GM06990 (cell line): Measurements from ENCODE around the gene ACTR1A.

Experiments used
- DNase-seq: peaks from one replicate; pipeline ENCODE4 v3.0.0-alpha.2; 2011; ENCODE audit not compliant: insufficient read length; ENCODE audit errors: extremely low read depth
- H3K27me3 ChIP-seq: replicated peaks from 2 replicates; pipeline ENCODE4 v1.6.0; 2011; ENCODE audit warnings: low read length; ENCODE audit not compliant: control insufficient read depth, insufficient read depth
- H3K36me3 ChIP-seq: 2 replicates; pipeline ENCODE4 v1.5.1; 2011; ENCODE audit warnings: low read length; ENCODE audit not compliant: control insufficient read depth, insufficient read depth
- H3K4me3 ChIP-seq: replicated peaks from 2 replicates; pipeline ENCODE4 v1.5.1; 2011; ENCODE audit warnings: low read depth, mild to moderate bottlenecking, control low read depth, low read length
- TF ChIP-seq, protein P1 (sequence below): IDR thresholded peaks from 2 replicates; pipeline ENCODE4 v1.5.1; 2011; ENCODE audit warnings: low read length, control low read depth, mild to moderate bottlenecking, inconsistent platforms; ENCODE audit not compliant: insufficient read depth, poor library complexity, severe bottlenecking

The ACTR1A gene

DNA sequence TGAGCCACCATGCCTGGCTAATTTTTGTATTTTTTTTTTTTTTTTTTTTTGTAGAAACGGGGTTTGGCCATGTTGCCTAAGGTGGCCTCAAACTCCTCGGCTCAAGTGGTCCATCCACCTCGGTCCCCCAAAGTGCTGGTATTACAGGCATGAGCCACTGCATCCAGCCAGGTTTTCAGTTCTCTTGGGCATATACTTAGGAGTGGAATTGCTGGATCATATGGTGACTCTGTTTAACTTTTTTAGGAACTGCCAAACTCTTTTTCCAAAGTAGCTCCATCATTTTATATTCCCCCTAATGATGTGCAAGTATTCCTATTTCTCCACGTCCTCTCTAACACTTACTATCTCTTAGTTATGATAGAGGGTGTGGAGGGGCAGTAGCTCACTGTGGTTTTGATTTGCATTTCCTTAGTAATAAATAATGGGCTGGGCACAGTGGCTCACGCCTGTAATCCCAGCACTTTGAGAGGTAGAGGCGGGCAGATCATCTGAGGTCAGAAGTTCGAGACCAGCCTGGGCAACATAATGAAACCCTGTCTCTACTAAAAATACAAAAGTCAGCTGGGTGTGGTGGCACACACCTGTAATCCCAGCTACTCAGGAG, 42.9 kb upstream of the ACTR1A start:
- DNase-seq = no peak
- TF ChIP-seq, protein P1, sequence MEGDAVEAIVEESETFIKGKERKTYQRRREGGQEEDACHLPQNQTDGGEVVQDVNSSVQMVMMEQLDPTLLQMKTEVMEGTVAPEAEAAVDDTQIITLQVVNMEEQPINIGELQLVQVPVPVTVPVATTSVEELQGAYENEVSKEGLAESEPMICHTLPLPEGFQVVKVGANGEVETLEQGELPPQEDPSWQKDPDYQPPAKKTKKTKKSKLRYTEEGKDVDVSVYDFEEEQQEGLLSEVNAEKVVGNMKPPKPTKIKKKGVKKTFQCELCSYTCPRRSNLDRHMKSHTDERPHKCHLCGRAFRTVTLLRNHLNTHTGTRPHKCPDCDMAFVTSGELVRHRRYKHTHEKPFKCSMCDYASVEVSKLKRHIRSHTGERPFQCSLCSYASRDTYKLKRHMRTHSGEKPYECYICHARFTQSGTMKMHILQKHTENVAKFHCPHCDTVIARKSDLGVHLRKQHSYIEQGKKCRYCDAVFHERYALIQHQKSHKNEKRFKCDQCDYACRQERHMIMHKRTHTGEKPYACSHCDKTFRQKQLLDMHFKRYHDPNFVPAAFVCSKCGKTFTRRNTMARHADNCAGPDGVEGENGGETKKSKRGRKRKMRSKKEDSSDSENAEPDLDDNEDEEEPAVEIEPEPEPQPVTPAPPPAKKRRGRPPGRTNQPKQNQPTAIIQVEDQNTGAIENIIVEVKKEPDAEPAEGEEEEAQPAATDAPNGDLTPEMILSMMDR = no peak
- Histone ChIP-seq H3K4me3 (no peak overlapping the region), H3K36me3 (no peaks in the 10 kb centered on the region; the same call in 1 of the 2 replicates), H3K27me3 (no peaks in the 10 kb centered on the region)

DNA sequence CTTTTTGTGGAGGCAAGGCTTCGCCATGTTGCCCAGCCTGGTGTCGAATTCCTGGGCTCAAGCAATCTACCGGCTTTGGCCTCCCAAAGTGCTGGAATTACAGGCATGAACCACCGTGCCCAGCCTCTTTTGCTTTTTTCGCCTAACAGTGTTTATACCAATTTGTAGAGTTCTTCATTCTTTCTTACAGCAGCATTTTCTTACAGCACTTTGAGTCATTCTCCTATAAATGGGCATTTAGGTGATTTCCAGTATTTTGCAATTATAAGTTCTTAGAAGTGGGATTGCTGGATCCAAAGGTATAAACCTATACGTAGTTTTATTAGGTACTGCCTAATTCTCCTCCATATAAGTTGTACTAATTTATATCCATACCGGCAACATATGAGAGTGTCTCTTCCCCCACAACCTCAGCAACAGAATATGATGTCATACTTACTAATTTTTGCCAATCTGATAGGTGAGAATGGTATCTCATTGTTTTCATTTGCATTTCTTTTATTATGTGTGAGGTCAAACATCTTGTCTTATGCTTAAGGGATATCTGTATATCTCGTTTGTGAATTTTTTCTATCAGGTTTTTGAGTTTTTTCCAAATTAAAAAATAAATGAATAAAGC, 40.4 kb upstream of the ACTR1A start:
- Histone ChIP-seq H3K4me3 (no peak overlapping the region), H3K36me3 (no peaks in the 10 kb centered on the region; the same call in 1 of the 2 replicates), H3K27me3 (no peaks in the 10 kb centered on the region)
- TF ChIP-seq, protein P1 = no peak
- no peak for DNase-seq

DNA sequence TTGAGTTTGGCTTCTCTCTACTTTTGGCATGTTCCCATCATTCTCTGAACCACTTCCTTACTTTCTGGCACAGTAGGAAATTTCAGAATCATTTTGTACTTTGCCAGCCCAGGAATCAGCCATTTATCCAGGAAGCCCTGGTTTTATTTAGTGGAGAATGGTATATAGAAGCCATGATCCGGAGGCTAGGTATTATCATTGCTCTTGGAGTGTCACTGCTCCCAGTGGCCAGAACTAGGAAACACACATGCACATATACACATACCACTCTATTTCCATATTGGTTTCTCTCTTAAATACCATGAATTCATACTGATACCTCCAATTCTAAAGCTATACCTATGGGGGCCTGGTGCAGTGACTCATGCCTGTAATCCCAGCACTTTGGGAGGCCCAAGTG, 37.5 kb upstream of the ACTR1A start:
- peak; percentile 31 for DNase-seq
- H3K27me3 ChIP-seq = no peaks in the 10 kb centered on the region
- H3K4me3 ChIP-seq = no peak overlapping the region
- TF ChIP-seq, protein P1 = peak; percentile 49
- no peaks in the 10 kb centered on the region; the same call in 1 of the 2 replicates for H3K36me3 ChIP-seq

DNA sequence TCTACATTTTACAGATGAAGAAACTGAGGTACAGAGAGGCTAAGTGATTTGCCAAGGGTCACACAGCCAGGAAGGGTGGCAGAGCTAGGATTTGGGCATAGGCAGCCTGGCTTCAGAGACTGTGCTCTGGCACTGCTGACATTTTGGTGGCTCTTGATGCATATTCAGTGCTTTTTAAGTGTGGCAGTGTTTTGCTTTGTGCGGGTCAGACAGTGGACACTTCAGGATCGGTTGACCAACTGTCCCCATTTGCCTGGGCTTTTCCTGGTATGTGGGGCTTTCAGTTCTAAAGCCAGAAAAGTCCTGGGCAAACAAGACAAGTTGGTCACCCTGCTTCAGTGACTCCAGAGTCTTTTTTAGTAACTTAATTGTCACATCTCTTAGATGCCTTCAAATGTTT, 36.3 kb upstream of the ACTR1A start:
- H3K27me3 ChIP-seq = no peaks in the 10 kb centered on the region
- no peaks in the 10 kb centered on the region; the same call in 1 of the 2 replicates for H3K36me3 ChIP-seq
- TF ChIP-seq, protein P1 = no peak
- H3K4me3 ChIP-seq = no peak overlapping the region
- no peak for DNase-seq

DNA sequence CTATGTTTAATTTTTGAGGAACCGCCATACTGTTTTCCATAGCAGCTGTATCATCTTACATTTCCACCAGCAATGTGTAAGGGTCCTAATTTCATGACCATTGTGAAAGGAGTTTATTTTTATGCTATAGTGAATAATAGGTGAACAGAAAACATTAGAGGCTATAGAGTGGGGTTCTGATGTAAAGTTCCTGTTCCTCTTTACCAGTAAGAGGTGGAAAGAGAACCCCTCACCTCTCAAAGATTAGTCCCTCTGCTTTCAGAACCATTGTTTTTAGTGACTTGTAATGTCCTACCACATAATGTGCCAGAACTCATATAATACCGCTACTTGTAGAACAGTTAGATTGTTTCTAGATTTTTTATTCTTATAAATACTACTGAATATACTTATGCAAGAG, 35.4 kb upstream of the ACTR1A start:
- DNase-seq = no peak
- H3K4me3 ChIP-seq = no peak overlapping the region
- H3K36me3 ChIP-seq = no peaks in the 10 kb centered on the region; the same call in 1 of the 2 replicates
- TF ChIP-seq, protein P1 = no peak
- no peaks in the 10 kb centered on the region for H3K27me3 ChIP-seq
